DMS53 (cell line): ENCODE data around the gene PTCD1.

Experiments used
- DNase-seq: peaks from one replicate; lab custom pipeline; 2025; lab: John Stamatoyannopoulos, UW

The PTCD1 gene

DNA sequence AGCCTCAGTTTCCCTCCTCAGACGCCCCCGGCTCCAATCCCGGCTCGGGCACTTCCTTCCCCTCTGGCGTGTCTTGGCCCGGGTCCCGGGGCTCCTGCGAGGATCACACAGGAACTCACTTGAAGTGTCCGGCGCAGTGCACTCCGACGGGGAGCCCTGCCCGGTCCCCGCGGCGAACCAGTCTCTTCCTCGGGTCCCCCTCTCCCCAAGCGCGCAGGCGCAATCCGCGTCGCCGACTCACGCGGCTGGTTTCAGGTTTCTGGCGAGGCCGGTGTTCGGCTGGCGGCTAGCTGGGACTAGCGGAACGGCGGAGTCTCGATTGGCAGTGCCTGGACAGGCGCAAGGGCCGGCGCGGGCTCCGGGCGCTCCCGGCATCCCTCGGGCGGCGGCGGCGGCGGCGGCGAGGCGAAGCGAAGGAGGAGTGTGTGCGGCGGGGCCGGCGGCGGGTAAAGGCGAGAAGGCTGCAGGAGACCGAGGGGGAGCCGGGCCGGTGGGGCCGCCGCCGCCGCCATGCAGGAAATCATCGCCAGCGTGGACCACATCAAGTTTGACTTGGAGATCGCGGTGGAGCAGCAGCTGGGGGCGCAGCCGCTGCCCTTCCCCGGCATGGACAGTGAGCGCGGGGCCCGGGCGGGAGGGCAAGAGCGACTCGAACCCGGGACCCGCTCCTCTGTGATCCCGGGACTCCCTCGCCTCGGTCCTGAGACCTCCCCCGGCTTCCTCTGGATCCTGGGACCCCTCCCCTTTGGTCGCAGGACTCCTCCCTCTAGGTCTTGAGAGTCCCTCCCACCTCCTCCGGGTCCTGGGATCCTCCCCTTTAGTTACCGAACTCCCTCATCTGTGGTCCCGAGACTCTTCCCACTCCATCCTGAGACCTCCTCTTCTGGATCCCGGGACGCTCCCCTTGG, at the start of gene PTCD1, which contains the start of gene CPSF4:
Gene PTCD1, minus strand, starts transcription at position 226 of the 908 bp plus-strand sequence. CDS start 3,556 bp downstream, outside the sequence.
Gene CPSF4, plus strand, starts transcription at position 371 of the 908 bp plus-strand sequence. Its CDS starts 140 bp downstream, at position 511.
- DNase-seq: peak; percentile 98

GRCh38 chr7:99485094-99485493, 46.5 kb upstream of the PTCD1 start:
- DNase-seq: no peak

- DNase-seq: no peak
Observed at GRCh38 chr7:99478464-99479440, 40.2 kb upstream of the PTCD1 start.

DNA sequence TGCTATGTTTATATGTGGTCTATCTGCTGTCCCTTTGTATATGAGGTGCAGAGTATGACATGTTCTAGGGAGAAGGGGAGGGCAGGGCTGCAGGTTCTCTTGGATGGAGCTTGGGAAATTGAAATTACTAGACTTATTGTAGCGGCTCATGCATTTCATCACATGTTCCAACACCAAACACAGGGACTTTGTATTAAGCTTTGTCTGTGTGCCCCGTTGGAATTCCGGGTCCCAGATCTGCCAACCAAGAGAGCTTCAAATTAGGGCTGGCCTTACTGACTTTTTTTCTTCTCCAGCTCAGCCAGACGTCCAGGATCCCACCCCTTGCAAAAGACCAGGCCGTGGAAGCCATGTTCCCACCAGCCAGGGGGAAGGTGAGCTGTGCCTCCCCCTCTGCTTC, 37.5 kb upstream of the PTCD1 start:
- DNase-seq: no peak

- DNase-seq: peak; percentile 81
Observed at GRCh38 chr7:99473315-99473596, 34.7 kb upstream of the PTCD1 start.

DNA sequence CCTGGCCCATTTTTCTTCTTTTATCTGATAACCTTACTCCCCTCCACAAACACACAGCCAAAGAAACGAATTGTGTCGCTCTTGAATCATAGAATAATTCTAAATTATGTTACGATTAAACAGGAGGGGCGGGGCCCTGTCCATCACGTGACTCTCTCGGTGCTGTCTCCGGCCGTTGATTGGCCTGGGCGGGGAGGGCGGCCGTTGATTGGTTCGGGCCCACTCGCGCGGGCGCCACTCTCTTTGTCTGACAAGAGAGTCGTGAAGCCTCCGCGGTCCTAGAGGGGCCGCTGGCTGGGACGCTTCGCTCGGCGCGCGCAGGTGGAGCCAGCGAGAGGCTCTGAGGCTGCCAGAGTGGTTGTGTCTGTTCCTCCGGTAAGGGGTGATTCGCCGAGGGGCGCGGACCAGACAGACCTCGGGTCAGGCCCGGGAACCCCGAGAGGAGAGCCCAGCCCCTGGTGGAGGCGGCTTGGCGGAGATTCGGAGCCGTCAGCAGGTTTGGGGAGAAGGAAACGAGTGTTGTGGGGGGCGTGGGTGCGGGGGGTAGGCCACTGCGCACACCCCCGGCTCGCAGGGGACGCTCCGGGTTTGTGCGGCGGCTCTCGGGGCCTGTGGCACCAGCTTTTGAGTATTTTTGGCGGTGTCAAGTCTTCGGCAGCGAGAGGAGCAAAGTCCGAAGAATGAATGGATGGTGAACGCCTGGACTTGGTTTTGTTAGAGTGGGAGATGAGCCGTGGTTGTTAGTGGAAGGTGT, 34.1 kb upstream of the PTCD1 start, which contains the start of gene ZNF789:
Gene ZNF789, plus strand, starts transcription at position 330 of the 754 bp plus-strand sequence. CDS start 3,567 bp downstream, outside the sequence.
- DNase-seq: peak; percentile 100

GRCh38 chr7:99469381-99470065, 30.9 kb upstream of the PTCD1 start:
- DNase-seq: no peak

DNA sequence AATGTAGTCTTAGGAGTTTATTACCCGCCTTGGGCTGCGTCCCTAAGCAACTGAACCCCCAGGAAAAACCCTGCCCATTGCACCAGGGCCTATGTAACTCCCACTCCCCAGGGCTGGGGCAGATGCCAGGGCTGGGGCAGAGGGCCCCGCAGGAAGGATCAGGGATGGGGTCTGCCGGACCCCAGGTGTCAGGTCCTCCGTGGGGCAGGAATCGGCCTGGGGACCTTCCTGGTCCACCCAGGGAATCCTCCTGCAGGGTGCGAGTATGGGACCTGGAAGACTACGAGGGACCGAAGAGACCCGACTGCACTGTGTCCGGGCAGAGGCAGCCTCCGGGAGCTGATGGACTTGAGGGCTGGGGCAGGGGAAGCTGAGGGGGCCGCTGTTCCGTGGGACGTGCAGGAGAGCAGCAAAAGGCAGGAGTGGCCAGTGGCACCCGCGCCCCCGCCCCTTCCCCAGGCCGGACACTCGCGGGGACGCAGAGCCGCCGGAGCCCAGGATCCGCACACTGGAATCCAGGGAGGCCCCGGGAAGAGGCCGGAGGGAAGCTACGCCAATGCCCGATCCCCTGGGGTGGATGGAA, 29.8 kb upstream of the PTCD1 start:
- no peak for DNase-seq

- DNase-seq: no peak
Observed at GRCh38 chr7:99465421-99465768, 26.8 kb upstream of the PTCD1 start.

DNA sequence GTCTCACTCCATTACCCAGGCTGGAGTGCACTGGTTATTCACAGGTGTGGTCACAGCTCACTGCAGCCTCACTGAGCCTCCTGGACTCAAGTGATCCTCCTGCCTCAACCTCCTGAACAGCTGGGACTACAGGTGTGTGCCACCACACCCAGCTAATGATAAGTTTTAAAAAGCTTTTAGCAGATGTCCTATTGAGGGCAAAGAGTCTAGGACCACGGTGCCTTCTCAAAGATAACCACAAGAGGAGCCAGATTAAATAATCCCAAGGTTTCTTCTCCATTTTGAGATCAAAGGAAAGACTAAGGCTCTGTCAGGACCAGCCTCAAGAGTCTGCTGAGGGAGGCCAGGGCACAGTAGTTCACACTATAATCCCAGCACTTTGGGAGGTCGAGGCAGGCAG, 22.6 kb upstream of the PTCD1 start:
- DNase-seq: peak; percentile 33

DNA sequence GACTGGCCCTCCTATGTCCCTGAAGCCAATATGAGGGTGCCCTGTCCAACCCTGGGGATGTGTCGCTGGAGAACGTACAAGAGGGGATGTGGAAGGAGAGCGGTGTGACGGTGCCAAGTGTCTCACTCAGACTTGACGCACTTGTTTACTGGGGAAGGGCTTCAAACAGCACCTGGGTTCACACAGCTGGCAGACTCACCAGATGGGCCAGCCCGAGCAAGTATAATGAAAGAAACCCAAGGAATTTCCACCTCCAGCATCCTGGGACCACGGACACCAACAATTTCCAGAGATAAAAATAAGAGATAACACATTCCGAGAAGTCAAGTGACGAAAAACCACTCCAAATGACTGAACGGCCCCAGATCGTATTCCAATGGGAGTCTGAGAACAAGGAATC, 22.1 kb upstream of the PTCD1 start:
- no peak for DNase-seq

DNA sequence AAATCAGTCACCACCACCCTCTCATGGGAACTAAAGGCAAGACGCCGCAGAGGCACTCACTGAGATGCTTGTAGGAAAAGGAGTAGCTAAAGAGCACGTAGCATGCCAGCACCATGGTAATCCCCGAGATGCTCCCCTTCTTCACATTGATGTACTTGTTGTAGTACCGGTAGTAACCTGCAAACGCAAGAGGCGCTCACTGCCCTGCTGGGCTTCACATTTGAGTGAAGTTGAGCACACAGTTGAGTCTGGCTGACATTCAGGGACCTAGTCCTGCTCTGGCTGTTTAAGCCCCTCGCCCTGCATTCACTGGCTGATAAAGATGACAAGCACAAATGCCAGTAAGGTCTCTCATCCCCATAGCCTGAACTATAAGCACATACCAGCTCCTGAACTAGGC, 20.5 kb upstream of the PTCD1 start:
- peak; percentile 76 for DNase-seq

DNA sequence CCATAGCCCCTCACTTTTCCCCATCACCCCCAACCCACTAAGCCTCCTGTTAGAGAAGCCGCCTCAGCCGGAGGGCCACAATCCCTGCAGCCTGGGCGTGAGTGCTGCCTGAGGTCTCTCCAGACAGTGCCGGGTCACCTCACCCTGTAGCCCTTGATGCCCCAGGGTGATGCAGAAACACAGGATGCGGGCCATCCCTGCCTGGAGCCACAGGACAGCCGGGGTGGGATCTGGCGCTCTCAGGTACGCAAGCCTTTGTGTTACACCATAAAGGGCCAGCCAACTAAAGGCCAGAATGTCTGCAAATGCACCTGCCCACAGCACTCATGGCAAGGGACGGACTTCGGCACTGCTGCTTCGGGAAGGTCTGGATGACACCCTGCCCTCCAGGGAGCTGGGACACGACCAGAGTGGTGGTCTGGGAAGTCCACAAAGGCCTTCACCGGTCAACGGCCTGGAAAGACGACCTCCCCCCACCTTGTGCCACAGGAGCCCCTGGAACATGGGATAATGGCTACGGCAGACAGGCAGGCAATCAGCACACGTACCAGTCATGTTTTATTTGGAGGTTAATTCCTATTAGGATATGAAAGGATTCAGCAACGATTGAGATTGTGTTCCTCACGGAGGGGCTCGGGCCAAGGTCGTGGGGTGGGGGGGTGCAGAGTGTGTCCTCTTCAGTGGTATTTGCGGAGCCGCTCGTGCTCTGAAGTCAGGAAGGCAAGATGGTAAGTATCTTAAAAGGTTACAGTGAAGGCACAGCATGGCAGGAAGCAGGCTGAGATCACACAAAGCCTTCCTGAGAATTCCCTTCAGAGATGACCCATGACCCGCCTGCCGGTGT, 19.3 kb upstream of the PTCD1 start:
- no peak for DNase-seq

DNA sequence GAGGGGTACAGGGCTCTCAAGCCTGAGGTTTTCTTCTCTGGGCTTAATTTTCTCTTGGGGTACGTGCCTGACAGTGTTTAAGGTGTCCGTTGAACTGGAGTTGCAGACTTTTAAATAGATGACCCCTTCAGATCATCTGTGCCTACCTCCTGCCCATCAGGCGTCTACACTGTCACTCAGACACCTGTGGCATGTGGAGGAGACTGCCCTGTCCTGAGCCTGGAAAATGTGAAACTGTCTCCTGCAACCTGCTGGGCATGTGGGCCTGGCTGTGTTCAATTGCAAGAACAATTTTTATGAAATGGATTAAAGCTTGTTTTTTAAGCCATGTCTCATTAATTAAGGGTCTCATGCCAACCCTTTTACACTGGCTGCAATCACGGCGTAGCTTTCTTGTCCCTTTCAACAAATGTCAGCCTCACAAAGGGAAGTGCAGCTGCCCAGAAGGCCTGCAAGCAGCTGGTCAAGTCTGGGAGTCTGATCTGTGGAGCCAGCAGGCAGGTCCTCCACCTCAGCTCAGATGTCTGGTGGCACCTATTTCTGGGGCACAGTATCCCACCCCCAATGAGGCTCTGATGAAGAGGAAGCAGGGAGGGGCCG, 18.6 kb upstream of the PTCD1 start:
- DNase-seq: no peak

GRCh38 chr7:99456288-99456687, 17.7 kb upstream of the PTCD1 start:
- DNase-seq: peak; percentile 48

DNA sequence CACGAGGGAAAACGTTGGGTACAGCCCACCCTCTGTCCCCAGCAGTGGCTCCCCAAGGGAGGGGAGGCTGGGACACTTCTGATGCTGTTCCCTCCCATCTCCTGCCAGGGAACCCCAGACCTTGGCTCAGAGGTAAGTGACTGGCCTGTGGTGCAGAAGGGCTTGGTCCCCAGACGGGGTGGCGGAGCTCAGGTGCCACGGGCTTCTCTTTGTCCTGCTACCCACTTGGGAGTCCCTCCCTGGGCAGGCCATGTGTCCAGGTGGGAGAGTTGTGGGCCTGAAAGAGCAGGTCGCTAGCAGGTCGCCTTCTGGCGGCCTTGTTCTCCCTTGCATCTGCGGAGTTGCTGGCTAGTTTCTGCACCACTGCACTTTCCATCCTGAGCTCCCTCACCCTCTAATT, 17.3 kb upstream of the PTCD1 start:
- peak; percentile 42 for DNase-seq

DNA sequence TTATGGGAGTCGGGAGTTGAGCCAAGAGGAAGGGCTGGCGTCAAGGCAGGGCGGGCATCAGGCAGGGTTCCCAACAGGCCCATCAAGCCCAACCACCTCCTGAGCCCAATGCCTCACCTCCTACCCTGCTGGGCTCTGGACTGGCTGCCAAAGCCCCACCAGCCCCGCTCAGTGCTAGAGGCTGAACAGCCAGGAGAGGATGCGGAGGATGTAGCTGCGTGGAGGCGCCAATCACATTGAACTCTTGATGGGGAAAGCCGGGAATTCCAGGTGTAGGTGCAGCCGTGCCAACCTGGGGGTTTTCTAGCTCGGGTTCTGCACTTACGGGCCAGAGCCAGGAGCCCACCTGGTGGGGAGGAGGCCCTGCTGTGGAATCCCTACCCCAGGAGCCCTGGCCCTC, 14.5 kb upstream of the PTCD1 start:
- DNase-seq: no peak

DNA sequence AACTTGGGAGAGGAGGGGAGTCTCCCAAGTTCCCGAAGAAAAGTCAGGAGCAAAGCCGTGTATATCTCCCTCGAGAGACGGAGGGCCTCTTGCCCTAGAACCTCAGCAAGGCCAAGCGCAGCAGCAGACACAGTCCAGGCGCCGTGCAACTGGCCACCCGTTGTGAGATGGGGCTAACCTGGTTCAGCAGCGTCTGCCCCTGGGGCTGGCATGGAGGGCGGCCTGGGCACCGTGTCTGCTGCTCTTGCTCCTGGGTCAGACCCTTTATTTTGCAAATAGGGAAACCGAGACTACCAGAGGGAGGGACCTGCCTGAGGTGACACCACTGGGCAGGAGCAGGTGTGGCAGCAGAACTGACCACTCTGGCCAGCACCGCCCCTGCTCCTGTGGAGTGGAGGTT, 13.9 kb upstream of the PTCD1 start:
- DNase-seq: no peak

GRCh38 chr7:99451936-99452335, 13.3 kb upstream of the PTCD1 start:
- DNase-seq: no peak

DNA sequence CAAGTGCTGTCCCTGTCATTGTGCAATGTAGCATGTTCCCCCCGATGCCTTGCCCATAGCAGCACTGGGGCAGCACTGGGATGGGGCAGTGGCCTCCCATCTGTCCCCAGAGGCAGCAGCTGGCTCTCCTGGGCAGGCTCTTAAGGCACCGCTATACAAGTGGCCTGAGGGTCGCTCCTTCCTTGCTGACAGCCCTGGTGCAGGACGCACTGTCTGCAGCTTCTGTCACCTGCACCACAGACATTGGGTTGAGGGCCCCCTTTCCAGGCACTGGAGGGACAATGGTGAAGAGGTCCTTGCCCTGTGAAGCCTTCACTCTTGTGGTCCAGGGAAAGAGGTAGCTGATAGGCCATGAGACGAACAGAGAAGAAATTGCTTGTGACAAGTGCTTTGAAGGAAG, 10.7 kb upstream of the PTCD1 start:
- no peak for DNase-seq
